Measurements from ENCODE around the gene LIMA1. TPM values are rescaled to one million over a fixed set of nuclear protein-coding genes. Genes with fewer than 3 reads are reported as not detected.

The LIMA1 gene
- total RNA-seq, 1 experiment from 2014 or later = 48.9 TPM

DNA sequence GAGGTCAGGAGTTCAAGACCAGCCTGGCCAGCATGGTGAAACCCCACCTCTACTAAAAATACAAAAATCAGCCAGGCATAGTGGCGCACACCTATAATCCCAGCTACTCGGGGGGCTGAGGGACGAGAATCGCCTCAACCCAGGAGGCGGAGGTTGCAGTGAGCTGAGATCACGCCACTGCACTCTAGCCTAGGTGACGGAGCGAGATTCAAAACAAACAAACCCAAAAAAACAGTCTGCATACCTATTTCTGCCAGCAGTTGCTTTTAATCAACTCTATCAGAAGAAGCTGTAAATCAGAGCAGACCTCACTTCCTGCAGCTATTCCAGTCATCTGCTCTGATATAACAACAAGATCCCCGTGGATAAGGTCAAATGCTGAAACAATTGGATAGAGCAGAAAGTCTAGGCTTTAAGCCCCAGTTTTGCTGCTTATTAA lies 50.5 kb downstream of the LIMA1 start:
- Mint-ChIP-seq H3K4me3 (ENCODE audit: low read depth, unreplicated experiment) (no peak overlapping the region), H3K36me3 (ENCODE audit: insufficient read depth, unreplicated experiment) (peaks cover 6% of the 10 kb centered on the region), H3K27me3 (ENCODE audit: unreplicated experiment) (no peaks in the 10 kb centered on the region), H3K27ac (ENCODE audit: unreplicated experiment) (no peak overlapping the region), H3K9me3 (ENCODE audit: low read depth, unreplicated experiment) (no peaks in the 10 kb centered on the region), H3K4me1 (ENCODE audit: low read depth, unreplicated experiment) (no peaks in the 10 kb centered on the region)
- DNase-seq = no peak
- intact Hi-C loops (cut with micrococcal nuclease; ENCODE audit: unreplicated experiment) = no loop called here
- CTCF ChIA-PET = interaction anchor here (0.7 kb wide), 1 partner anchor 108 kb away, joined by 3 read pairs; no protein-coding TSS in a partner anchor
- TF ChIP-seq, protein P1, sequence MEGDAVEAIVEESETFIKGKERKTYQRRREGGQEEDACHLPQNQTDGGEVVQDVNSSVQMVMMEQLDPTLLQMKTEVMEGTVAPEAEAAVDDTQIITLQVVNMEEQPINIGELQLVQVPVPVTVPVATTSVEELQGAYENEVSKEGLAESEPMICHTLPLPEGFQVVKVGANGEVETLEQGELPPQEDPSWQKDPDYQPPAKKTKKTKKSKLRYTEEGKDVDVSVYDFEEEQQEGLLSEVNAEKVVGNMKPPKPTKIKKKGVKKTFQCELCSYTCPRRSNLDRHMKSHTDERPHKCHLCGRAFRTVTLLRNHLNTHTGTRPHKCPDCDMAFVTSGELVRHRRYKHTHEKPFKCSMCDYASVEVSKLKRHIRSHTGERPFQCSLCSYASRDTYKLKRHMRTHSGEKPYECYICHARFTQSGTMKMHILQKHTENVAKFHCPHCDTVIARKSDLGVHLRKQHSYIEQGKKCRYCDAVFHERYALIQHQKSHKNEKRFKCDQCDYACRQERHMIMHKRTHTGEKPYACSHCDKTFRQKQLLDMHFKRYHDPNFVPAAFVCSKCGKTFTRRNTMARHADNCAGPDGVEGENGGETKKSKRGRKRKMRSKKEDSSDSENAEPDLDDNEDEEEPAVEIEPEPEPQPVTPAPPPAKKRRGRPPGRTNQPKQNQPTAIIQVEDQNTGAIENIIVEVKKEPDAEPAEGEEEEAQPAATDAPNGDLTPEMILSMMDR (IDR thresholded peaks at IDR 0.05; ENCODE audit: unreplicated experiment) = no peak
- no TSS peak for BruUV-seq (replicated peaks)

DNA sequence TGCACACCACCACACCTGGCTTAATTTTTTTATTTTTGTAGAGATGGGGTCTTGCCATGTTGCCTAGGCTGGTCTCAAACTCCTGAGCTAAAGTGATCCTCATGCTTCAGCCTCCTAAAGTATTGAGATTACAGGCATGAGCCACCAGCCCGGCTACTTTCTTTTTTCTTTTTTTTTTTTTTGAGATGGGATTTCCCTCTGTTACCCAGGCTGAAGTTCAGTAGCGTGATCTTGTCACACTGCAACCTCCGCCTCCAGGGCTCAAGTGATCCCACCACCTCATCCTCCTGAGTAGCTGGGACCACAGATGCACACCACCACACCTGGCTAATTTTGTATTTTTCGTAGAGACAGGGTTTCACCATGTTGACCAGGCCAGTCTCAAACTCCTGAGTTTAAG lies 51.1 kb downstream of the LIMA1 start:
- TF ChIP-seq, protein P1 (IDR thresholded peaks at IDR 0.05; ENCODE audit: unreplicated experiment) = no peak
- H3K4me3 Mint-ChIP-seq (ENCODE audit: low read depth, unreplicated experiment) = no peak overlapping the region
- no peak overlapping the region for H3K27ac Mint-ChIP-seq (ENCODE audit: unreplicated experiment)
- intact Hi-C loops (cut with micrococcal nuclease; ENCODE audit: unreplicated experiment) = no loop called here
- H3K9me3 Mint-ChIP-seq (ENCODE audit: low read depth, unreplicated experiment) = no peaks in the 10 kb centered on the region
- no peaks in the 10 kb centered on the region for H3K27me3 Mint-ChIP-seq (ENCODE audit: unreplicated experiment)
- CTCF ChIA-PET = interaction anchor here (0.7 kb wide), 1 partner anchor 108 kb away, joined by 3 read pairs; no protein-coding TSS in a partner anchor
- no peaks in the 10 kb centered on the region for H3K4me1 Mint-ChIP-seq (ENCODE audit: low read depth, unreplicated experiment)
- no peak for DNase-seq
- BruUV-seq (replicated peaks) = no TSS peak
- H3K36me3 Mint-ChIP-seq (ENCODE audit: insufficient read depth, unreplicated experiment) = peaks cover 6% of the 10 kb centered on the region

DNA sequence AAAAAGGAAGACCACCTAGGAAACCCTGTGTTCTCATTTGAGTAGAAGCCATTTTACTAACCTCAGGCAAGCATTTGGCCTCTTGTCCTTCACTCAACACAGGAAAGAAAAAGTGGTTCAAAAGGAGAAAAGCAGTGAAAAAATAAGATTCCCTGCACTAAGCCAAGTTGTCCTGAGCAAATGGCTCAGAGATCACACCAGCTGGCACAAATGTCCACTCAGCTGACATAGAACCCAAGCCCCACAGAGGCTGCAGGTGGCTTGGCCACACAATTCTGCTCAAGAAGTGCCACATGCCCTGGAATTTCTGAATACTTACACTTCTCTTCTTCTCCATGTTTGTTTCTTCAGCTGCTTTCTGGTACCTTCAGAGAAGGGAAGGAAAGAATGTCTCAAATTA lies 52.0 kb downstream of the LIMA1 start:
- CTCF ChIA-PET = no interaction called here
- Mint-ChIP-seq H3K27ac (ENCODE audit: unreplicated experiment) (no peak overlapping the region), H3K9me3 (ENCODE audit: low read depth, unreplicated experiment) (no peaks in the 10 kb centered on the region), H3K27me3 (ENCODE audit: unreplicated experiment) (no peaks in the 10 kb centered on the region), H3K36me3 (ENCODE audit: insufficient read depth, unreplicated experiment) (peaks cover 6% of the 10 kb centered on the region), H3K4me3 (ENCODE audit: low read depth, unreplicated experiment) (no peak overlapping the region), H3K4me1 (ENCODE audit: low read depth, unreplicated experiment) (no peaks in the 10 kb centered on the region)
- intact Hi-C loops (cut with micrococcal nuclease; ENCODE audit: unreplicated experiment) = no loop called here
- DNase-seq = no peak
- BruUV-seq (replicated peaks) = no TSS peak
- TF ChIP-seq, protein P1 (IDR thresholded peaks at IDR 0.05; ENCODE audit: unreplicated experiment) = no peak

DNA sequence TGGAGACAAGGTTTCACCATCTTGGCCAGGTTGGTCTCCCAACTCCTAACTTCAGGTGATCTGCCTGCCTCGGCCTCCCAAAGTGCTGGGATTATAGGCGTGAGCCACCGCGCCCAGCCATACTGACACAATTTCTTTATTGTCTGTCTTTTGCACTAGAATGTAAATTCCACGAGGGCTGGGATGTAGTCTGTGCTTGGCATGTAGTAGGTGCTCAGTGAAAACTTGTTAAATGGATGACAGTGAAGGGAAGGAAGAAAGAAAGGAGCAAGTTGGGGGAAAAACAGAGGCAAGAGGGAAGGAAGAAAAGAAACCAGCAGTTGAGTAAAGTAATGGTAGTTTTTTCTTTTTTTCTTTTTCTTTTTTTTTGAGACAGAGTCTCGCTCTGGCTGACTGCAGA lies 53.1 kb downstream of the LIMA1 start:
- peaks cover 6% of the 10 kb centered on the region for H3K36me3 Mint-ChIP-seq (ENCODE audit: insufficient read depth, unreplicated experiment)
- no peak overlapping the region for H3K4me3 Mint-ChIP-seq (ENCODE audit: low read depth, unreplicated experiment)
- CTCF ChIA-PET = no interaction called here
- no peaks in the 10 kb centered on the region for H3K27me3 Mint-ChIP-seq (ENCODE audit: unreplicated experiment)
- TF ChIP-seq, protein P1 (IDR thresholded peaks at IDR 0.05; ENCODE audit: unreplicated experiment) = no peak
- no peak for DNase-seq
- no peaks in the 10 kb centered on the region for H3K9me3 Mint-ChIP-seq (ENCODE audit: low read depth, unreplicated experiment)
- intact Hi-C loops (cut with micrococcal nuclease; ENCODE audit: unreplicated experiment) = no loop called here
- no peak overlapping the region for H3K27ac Mint-ChIP-seq (ENCODE audit: unreplicated experiment)
- no TSS peak for BruUV-seq (replicated peaks)
- no peaks in the 10 kb centered on the region for H3K4me1 Mint-ChIP-seq (ENCODE audit: low read depth, unreplicated experiment)
